IMR-90 (cell line): ENCODE data around the gene S1PR1. TPM values are rescaled to one million over a fixed set of nuclear protein-coding genes. Genes with fewer than 3 reads are reported as not detected.

Experiments
- ATAC-seq: fragments of 200-7000 bp; cut with Tn5 transposase; 2 replicates; pipeline ENCODE4 v1.9.1; 2020; ENCODE audit warnings: low read depth, mild to moderate bottlenecking, moderate library complexity
- BruUV-seq: library from RNA; stranded (reverse); fragments of 400-500 nt; replicated peaks from 2 replicates; lab custom pipeline; 2021; lab: Mats Ljungman, UMichigan
- CTCF ChIA-PET: fragments of 300-600 bp; formaldehyde crosslinking; extraction: SDS; loops from one replicate; lab custom pipeline; 2021; ENCODE audit warnings: antibody characterized with exemption; lab: Yijun Ruan, JAX
- POLR2A ChIA-PET: fragments of 300-600 bp; sonication (Branson Sonifier 250); formaldehyde crosslinking; loops from one replicate; lab custom pipeline; 2022; ENCODE audit warnings: antibody characterized with exemption; ENCODE audit not compliant: unreplicated experiment; lab: Charles Lee
- DNase-seq: peaks from one replicate; pipeline ENCODE4 v3.0.0; 2013
- H2AFZ ChIP-seq: replicated peaks from 2 replicates; pipeline ENCODE3; 2013; ENCODE audit warnings: low read length, mild to moderate bottlenecking; ENCODE audit not compliant: poor library complexity
- H2AK5ac ChIP-seq: 2 replicates; pipeline ENCODE4 v1.6.1; 2013; ENCODE audit warnings: low read depth, low read length, inconsistent platforms
- H2AK9ac ChIP-seq: replicated peaks from 2 replicates; pipeline ENCODE3; 2013; ENCODE audit warnings: mild to moderate bottlenecking, low read depth, low read length, moderate library complexity; ENCODE audit not compliant: poor library complexity
- H2BK120ac ChIP-seq: 2 replicates; pipeline ENCODE4 v1.6.1; 2013; ENCODE audit warnings: low read depth, low read length, inconsistent platforms
- H2BK15ac ChIP-seq: 3 replicates; pipeline ENCODE4 v1.6.1; 2013; ENCODE audit warnings: low read depth, low read length, inconsistent platforms
- H2BK20ac ChIP-seq: 2 replicates; pipeline ENCODE4 v1.6.1; 2013; ENCODE audit warnings: low read depth, mild to moderate bottlenecking, inconsistent platforms, low read length, moderate library complexity
- H2BK5ac ChIP-seq: 2 replicates; pipeline ENCODE4 v1.6.1; 2013; ENCODE audit warnings: mild to moderate bottlenecking, low read depth, low read length, inconsistent platforms; ENCODE audit not compliant: poor library complexity, severe bottlenecking
- H3K14ac ChIP-seq: replicated peaks from 2 replicates; pipeline ENCODE4 v1.6.1; 2013; ENCODE audit warnings: low read depth, low read length, inconsistent platforms
- H3K18ac ChIP-seq: 2 replicates; pipeline ENCODE4 v1.6.1; 2013; ENCODE audit warnings: low read depth, low read length, control low read depth
- H3K23ac ChIP-seq: 2 replicates; pipeline ENCODE4 v1.6.1; 2013; ENCODE audit warnings: low read depth, low read length, inconsistent platforms
- H3K27ac ChIP-seq: 2 replicates; pipeline ENCODE4 v1.5.1; 2013; ENCODE audit warnings: mild to moderate bottlenecking, control low read depth, low read length; ENCODE audit not compliant: insufficient read depth
- H3K27me3 ChIP-seq: 2 replicates; pipeline ENCODE4 v1.6.1; 2013; ENCODE audit warnings: low read length; ENCODE audit not compliant: control insufficient read depth, insufficient read depth
- H3K36me3 ChIP-seq: 2 replicates; pipeline ENCODE4 v1.6.1; 2013; ENCODE audit warnings: low read length, mixed read lengths; ENCODE audit not compliant: control insufficient read depth, insufficient read depth
- H3K4ac ChIP-seq: 2 replicates; pipeline ENCODE4 v1.6.1; 2013; ENCODE audit warnings: low read depth, low read length, inconsistent platforms
- H3K4me1 ChIP-seq: 2 replicates; pipeline ENCODE4 v1.6.1; 2013; ENCODE audit warnings: low read length, mixed read lengths; ENCODE audit not compliant: control insufficient read depth, insufficient read depth
- H3K4me2 ChIP-seq: 2 replicates; pipeline ENCODE4 v1.6.1; 2013; ENCODE audit warnings: low read depth, mild to moderate bottlenecking, control low read depth, low read length, moderate library complexity
- H3K4me3 ChIP-seq: 2 replicates; pipeline ENCODE4 v1.5.1; 2013; ENCODE audit warnings: low read depth, mild to moderate bottlenecking, control low read depth, low read length, moderate library complexity; ENCODE audit not compliant: insufficient read depth
- H3K56ac ChIP-seq: 2 replicates; pipeline ENCODE4 v1.6.1; 2013; ENCODE audit warnings: low read length, inconsistent platforms; ENCODE audit not compliant: insufficient read depth; ENCODE audit errors: extremely low read depth
- H3K79me1 ChIP-seq, 2 experiments: 2 replicates each; pipeline ENCODE4 v1.6.1; 2013; ENCODE audit warnings: low read length in 2 of 2, inconsistent platforms in 1 of 2, low read depth in 1 of 2
- H3K9ac ChIP-seq: 2 replicates; pipeline ENCODE4 v1.6.1; 2013; ENCODE audit warnings: low read depth, low read length, control low read depth
- H3K9me1 ChIP-seq: 2 replicates; pipeline ENCODE4 v1.6.1; 2013; ENCODE audit warnings: low read length, inconsistent platforms; ENCODE audit not compliant: insufficient read depth
- H3K9me3 ChIP-seq: 2 replicates; pipeline ENCODE4 v1.6.1; 2013; ENCODE audit warnings: low read length; ENCODE audit not compliant: control insufficient read depth, insufficient read depth
- H4K20me1 ChIP-seq: 2 replicates; pipeline ENCODE4 v1.6.1; 2013; ENCODE audit warnings: low read length, inconsistent platforms; ENCODE audit not compliant: insufficient read depth
- H4K5ac ChIP-seq: 2 replicates; pipeline ENCODE4 v1.6.1; 2013; ENCODE audit warnings: mild to moderate bottlenecking, low read depth, low read length, control low read depth
- H4K8ac ChIP-seq, 2 experiments: 2 replicates each; pipeline ENCODE4 v1.6.1; 2013; ENCODE audit warnings: low read depth in 2 of 2, low read length in 2 of 2, control low read depth in 1 of 2, inconsistent platforms in 1 of 2
- H4K91ac ChIP-seq: 2 replicates; pipeline ENCODE4 v1.6.1; 2013; ENCODE audit warnings: low read depth, low read length, inconsistent platforms; ENCODE audit not compliant: insufficient read depth
- CEBPB ChIP-seq: IDR thresholded peaks from 2 replicates; pipeline ENCODE4 v1.6.1; 2012; ENCODE audit warnings: low read depth, low read length, improper control_type of control experiment
- MXI1 ChIP-seq: IDR thresholded peaks from 2 replicates; pipeline ENCODE4 v1.6.1; 2012; ENCODE audit warnings: low read depth, mild to moderate bottlenecking, low read length, moderate library complexity, borderline replicate concordance
- POLR2A ChIP-seq: IDR thresholded peaks from 2 replicates; pipeline ENCODE4 v1.6.1; 2012; ENCODE audit warnings: mild to moderate bottlenecking, low read depth, low read length
- WGBS, 2 experiments: methylation state at CpG; one replicate each; pipeline versions ENCODE4 v1.1.5 to v1.1.7; 2013; ENCODE audit warnings: missing lambda C conversion rate in 2 of 2; ENCODE audit not compliant: insufficient read length in 1 of 2; ENCODE audit errors: extremely low coverage in 2 of 2; 5-methylcytosine and 5-hydroxymethylcytosine counted together
- dilution Hi-C: fragments of 300-500 bp; cut with HindIII; formaldehyde crosslinking; loops from one replicate; pipeline ENCODE4 v1.14.3; 2018; ENCODE audit warnings: low sequenced_read_pairs; ENCODE audit not compliant: unreplicated experiment
- in situ Hi-C: fragments of 300-500 bp; cut with MboI; formaldehyde crosslinking; loops from 3 replicates; pipeline ENCODE4 v1.14.3; 2019; ENCODE audit warnings: low sequenced_read_pairs, inconsistent platforms, mixed read lengths
- intact Hi-C: fragments of 100-400 bp; cut with micrococcal nuclease; formaldehyde crosslinking; loops from 2 replicates; pipeline ENCODE4 v1.10.0; 2022
- polyA plus RNA-seq, 3 experiments: library from polyadenylated mRNA; depleted of rRNA; stranded (reverse); fragments of >200 nt; gene quantifications; 2 replicates each; pipeline ENCODE4 v1.2.3, GENCODE V29; 2012; ENCODE audit warnings: low replicate concordance in 1 of 3
- total RNA-seq: library from RNA; depleted of rRNA; stranded (reverse); fragments of >200 nt; gene quantifications from 2 replicates; pipeline ENCODE4 v1.2.3, GENCODE V29; 2012
- TF ChIP-seq, protein P1 (sequence below): fragments of 150-350 bp; IDR thresholded peaks from 2 replicates; pipeline ENCODE4 v1.6.1; 2017; ENCODE audit warnings: mild to moderate bottlenecking, antibody characterized with exemption, low read length, low read depth
- TF ChIP-seq, protein P2 (sequence below): conservative IDR thresholded peaks from 2 replicates; pipeline ENCODE4 v1.5.1; 2012; ENCODE audit warnings: mild to moderate bottlenecking, low read depth, low read length, improper control_type of control experiment

The S1PR1 gene
- total and polyA plus RNA-seq, 2 of the 4 experiments (the other 2 are of a cell fraction) = 12.9 to 15.6 TPM

DNA sequence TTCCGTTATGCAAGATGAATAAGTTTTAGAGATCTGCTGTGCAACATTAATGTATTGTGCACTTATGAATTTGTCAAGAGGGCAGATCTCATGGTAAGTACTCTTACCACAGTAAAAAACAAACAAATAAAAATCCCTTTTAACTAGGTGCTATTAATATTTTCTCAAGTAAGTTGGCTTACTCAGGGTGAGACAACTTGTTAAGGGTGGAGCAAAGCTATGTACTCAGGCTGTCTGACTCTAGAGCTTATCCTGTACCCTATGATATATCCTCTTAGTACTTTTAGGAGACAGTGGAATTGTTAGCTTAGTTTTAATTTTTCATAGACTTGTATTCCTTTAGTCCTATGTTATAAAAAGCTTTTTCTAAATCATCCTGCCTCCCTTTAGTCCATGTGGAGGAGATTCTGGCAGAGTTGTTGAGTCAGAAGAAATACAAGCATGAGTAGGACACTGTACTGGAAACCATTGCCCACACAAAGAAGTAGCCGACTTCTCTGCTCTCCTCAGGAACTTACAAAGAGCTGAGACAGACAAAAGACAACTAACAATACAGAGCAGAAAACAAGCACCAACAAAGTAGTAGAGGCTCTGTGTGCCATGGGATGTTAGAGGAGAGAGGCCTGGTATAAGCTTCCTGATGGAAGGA lies 49.2 kb downstream of the S1PR1 start:
- dilution Hi-C loops = no loop called here

More for the DNA sequence above, 49.2 kb downstream of the S1PR1 start:
- DNase-seq = no peak
- Histone ChIP-seq H2AK9ac (no peak overlapping the region), H2BK20ac (no peak overlapping the region), H3K23ac (no peak overlapping the region), H4K5ac (no peak overlapping the region), H2BK5ac (no peak overlapping the region), H3K4me2 (no peak overlapping the region), H3K79me1 (no peaks in the 10 kb centered on the region), H3K4me1 (peaks cover 2% of the 10 kb centered on the region), H3K4me3 (no peak overlapping the region), H3K4ac (no peak overlapping the region), H4K91ac (no peak overlapping the region), H4K20me1 (no peaks in the 10 kb centered on the region), H2BK15ac (no peak overlapping the region), H3K14ac (no peak overlapping the region), H3K9me1 (0 out of 2 replicates have a peak, but pooled peaks cover under 1% of the 10 kb centered on the region), H4K8ac (no peak overlapping the region), H3K9me3 (no peaks in the 10 kb centered on the region), H2AFZ (no peak overlapping the region), H3K56ac (no peak overlapping the region), H3K18ac (no peak overlapping the region), H3K9ac (no peak overlapping the region), H3K27ac (no peak overlapping the region), H2AK5ac (no peak overlapping the region), H3K36me3 (no peaks in the 10 kb centered on the region), H2BK120ac (no peak overlapping the region), H3K27me3 (peaks cover 13% of the 10 kb centered on the region)
- TF ChIP-seq POLR2A (no peak), CEBPB (no peak), MXI1 (no peak)
- TF ChIP-seq, protein P1, sequence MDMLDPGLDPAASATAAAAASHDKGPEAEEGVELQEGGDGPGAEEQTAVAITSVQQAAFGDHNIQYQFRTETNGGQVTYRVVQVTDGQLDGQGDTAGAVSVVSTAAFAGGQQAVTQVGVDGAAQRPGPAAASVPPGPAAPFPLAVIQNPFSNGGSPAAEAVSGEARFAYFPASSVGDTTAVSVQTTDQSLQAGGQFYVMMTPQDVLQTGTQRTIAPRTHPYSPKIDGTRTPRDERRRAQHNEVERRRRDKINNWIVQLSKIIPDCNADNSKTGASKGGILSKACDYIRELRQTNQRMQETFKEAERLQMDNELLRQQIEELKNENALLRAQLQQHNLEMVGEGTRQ = no peak
- TF ChIP-seq, protein P2, sequence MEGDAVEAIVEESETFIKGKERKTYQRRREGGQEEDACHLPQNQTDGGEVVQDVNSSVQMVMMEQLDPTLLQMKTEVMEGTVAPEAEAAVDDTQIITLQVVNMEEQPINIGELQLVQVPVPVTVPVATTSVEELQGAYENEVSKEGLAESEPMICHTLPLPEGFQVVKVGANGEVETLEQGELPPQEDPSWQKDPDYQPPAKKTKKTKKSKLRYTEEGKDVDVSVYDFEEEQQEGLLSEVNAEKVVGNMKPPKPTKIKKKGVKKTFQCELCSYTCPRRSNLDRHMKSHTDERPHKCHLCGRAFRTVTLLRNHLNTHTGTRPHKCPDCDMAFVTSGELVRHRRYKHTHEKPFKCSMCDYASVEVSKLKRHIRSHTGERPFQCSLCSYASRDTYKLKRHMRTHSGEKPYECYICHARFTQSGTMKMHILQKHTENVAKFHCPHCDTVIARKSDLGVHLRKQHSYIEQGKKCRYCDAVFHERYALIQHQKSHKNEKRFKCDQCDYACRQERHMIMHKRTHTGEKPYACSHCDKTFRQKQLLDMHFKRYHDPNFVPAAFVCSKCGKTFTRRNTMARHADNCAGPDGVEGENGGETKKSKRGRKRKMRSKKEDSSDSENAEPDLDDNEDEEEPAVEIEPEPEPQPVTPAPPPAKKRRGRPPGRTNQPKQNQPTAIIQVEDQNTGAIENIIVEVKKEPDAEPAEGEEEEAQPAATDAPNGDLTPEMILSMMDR = no peak
- in situ Hi-C loops = loop anchor here (5.0 kb wide), 1 partner anchor 359 kb away; no protein-coding TSS in a partner anchor
- ChIA-PET POLR2A (no interaction called here), CTCF (interaction anchor here (0.6 to 1.7 kb wide), 2 partner anchors 47 to 149 kb away, joined by 3 to 6 read pairs; no protein-coding TSS in a partner anchor)
- WGBS, 2 experiments = no CpG with 5 or more reads among the region's 2 CpGs
- intact Hi-C loops = no loop called here
- ATAC-seq = no peak
- BruUV-seq = no TSS peak
